Measurements from ENCODE around the gene CLPTM1L.
"Not testable (repeated sequence)": the region's sequence is repeated elsewhere in the genome, so short reads cannot be mapped to it uniquely, and the experiment has no call there.

The CLPTM1L gene

GRCh38 chr5:1294835-1295649 is 49.9 kb downstream of the CLPTM1L start, which contains the start of gene TERT:
TSS of gene TERT (minus strand) at chr5:1295068. CDS start at chr5:1294989, 79 bp downstream.
- H3K4me3 ChIP-seq (ENCODE audit: low read depth, low read length), result no peak within 1 kb of the TSS
- TF ChIP-seq CTCF (IDR thresholded peaks at IDR 0.05; ENCODE audit: borderline replicate concordance, insufficient read depth, low read depth, low read length), result no peak

- TF ChIP-seq CTCF (IDR thresholded peaks at IDR 0.05; ENCODE audit: borderline replicate concordance, insufficient read depth, low read depth, low read length), result no peak
- H3K4me3 ChIP-seq (ENCODE audit: low read depth, low read length), result no peak overlapping the region
These were observed 50.6 kb downstream of the CLPTM1L start for GRCh38 chr5:1294206-1294834.

DNA sequence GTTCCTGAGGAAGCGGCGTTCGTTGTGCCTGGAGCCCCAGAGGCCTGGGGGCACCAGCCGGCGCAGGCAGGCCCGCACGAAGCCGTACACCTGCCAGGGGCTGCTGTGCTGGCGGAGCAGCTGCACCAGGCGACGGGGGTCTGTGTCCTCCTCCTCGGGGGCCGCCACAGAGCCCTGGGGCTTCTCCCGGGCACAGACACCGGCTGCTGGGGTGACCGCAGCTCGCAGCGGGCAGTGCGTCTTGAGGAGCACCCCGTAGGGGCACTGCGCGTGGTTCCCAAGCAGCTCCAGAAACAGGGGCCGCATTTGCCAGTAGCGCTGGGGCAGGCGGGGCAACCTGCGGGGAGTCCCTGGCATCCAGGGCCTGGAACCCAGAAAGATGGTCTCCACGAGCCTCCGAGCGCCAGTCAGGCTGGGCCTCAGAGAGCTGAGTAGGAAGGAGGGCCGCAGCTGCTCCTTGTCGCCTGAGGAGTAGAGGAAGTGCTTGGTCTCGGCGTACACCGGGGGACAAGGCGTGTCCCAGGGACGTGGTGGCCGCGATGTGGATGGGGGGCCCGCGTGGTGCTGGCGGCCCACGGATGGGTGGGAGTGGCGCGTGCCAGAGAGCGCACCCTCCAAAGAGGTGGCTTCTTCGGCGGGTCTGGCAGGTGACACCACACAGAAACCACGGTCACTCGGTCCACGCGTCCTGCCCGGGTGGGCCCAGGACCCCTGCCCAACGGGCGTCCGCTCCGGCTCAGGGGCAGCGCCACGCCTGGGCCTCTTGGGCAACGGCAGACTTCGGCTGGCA is 51.3 kb downstream of the CLPTM1L start:
- TF ChIP-seq CTCF (IDR thresholded peaks at IDR 0.05; ENCODE audit: borderline replicate concordance, insufficient read depth, low read depth, low read length), result no peak
- H3K4me3 ChIP-seq (ENCODE audit: low read depth, low read length), result no peak overlapping the region

- TF ChIP-seq CTCF (IDR thresholded peaks at IDR 0.05; ENCODE audit: borderline replicate concordance, insufficient read depth, low read depth, low read length), result no peak
- no peak overlapping the region for H3K4me3 ChIP-seq (ENCODE audit: low read depth, low read length)
These were observed 52.0 kb downstream of the CLPTM1L start for GRCh38 chr5:1292846-1293415.

DNA sequence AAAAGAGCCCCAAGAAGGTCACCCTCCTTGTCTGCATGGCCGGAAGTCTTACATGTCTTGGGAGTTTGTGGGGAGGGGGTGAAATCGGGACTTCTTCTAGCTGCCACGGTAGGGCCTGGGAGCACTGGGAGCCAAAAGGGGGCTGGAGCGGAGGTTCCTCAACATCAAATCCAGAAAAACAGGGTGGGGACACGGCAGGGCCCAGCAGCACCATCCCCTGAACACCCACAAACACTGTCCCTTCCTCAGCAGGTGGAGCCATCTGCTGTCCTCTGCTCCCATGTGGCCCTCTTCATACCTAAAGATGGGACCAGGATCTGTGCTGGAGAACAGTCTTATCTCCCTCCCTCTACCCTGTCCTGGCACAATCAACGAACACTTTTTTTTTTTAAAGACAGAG is 52.8 kb downstream of the CLPTM1L start:
- no peak for TF ChIP-seq CTCF (IDR thresholded peaks at IDR 0.05; ENCODE audit: borderline replicate concordance, insufficient read depth, low read depth, low read length)
- no peak overlapping the region for H3K4me3 ChIP-seq (ENCODE audit: low read depth, low read length)

- TF ChIP-seq CTCF (IDR thresholded peaks at IDR 0.05; ENCODE audit: borderline replicate concordance, insufficient read depth, low read depth, low read length), result no peak
- H3K4me3 ChIP-seq (ENCODE audit: low read depth, low read length), result no peak overlapping the region
These were observed 53.3 kb downstream of the CLPTM1L start for GRCh38 chr5:1291611-1292080.

DNA sequence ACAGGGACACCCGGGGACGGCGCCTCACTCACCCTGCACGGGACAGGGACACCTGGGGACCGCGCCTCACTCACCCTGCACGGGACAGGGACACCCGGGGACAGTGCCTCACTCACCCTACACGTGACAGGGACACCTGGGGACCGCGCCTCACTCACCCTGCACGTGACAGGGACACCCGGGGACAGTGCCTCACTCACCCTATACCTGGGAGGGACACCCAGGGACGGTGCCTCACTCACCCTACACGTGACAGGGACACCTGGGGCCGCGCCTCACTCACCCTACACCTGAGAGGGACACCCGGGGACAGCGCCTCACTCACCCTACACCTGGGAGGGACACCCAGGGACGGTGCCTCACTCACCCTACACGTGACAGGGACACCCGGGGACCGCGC is 53.9 kb downstream of the CLPTM1L start:
- not testable (repeated sequence) for H3K4me3 ChIP-seq (ENCODE audit: low read depth, low read length)

- H3K4me3 ChIP-seq (ENCODE audit: low read depth, low read length), result not testable (repeated sequence)
These were observed 55.3 kb downstream of the CLPTM1L start for GRCh38 chr5:1289559-1289958.
